Measurements from ENCODE around the gene SYNDIG1. TPM values are rescaled to one million over a fixed set of nuclear protein-coding genes. Genes with fewer than 3 reads are reported as not detected.

The SYNDIG1 gene
- total and polyA plus RNA-seq, 2 of the 4 experiments (the other 2 are of a cell fraction) = not detected

- Histone ChIP-seq H3K4me1 (ENCODE audit: control insufficient read depth, insufficient read depth, low read length) (no peaks in the 10 kb centered on the region), H2AK5ac (ENCODE audit: low read depth, low read length) (no peak overlapping the region), H3K79me1 (ENCODE audit: low read depth in 1 of 2, low read length in 2 of 2) (no peaks in the 10 kb centered on the region), H3K4me2 (ENCODE audit: low read depth, low read length) (no peak overlapping the region), H4K5ac (ENCODE audit: low read depth, low read length) (no peak overlapping the region), H3K27ac (ENCODE audit: insufficient read depth, low read length) (no peak overlapping the region), H2BK15ac (ENCODE audit: low read depth, low read length) (no peak overlapping the region), H2BK120ac (ENCODE audit: low read depth, low read length) (no peak overlapping the region), H4K8ac (ENCODE audit: low read depth in 2 of 2, low read length in 2 of 2) (no peak overlapping the region), H3K4ac (ENCODE audit: low read depth, low read length) (no peak overlapping the region), H3K27me3 (ENCODE audit: control insufficient read depth, insufficient read depth, low read length) (peaks cover 10% of the 10 kb centered on the region), H3K56ac (ENCODE audit: extremely low read depth, insufficient read depth, low read length) (no peak overlapping the region), H3K36me3 (ENCODE audit: control insufficient read depth, insufficient read depth, low read length) (no peaks in the 10 kb centered on the region), H3K14ac (replicated peaks; ENCODE audit: low read depth, low read length) (no peak overlapping the region), H4K20me1 (ENCODE audit: insufficient read depth, low read length) (no peaks in the 10 kb centered on the region), H4K91ac (ENCODE audit: insufficient read depth, low read depth, low read length) (no peak overlapping the region), H2AFZ (replicated peaks; ENCODE audit: low read length, poor library complexity) (peak overlapping the region; percentile 38), H3K9me3 (ENCODE audit: control insufficient read depth, insufficient read depth, low read length) (no peaks in the 10 kb centered on the region), H2BK20ac (ENCODE audit: low read depth, low read length) (no peak overlapping the region), H2BK5ac (ENCODE audit: low read depth, low read length, poor library complexity, severe bottlenecking) (no peak overlapping the region), H3K23ac (ENCODE audit: low read depth, low read length) (no peak overlapping the region), H3K9me1 (ENCODE audit: insufficient read depth, low read length) (no peaks in the 10 kb centered on the region), H3K4me3 (ENCODE audit: insufficient read depth, low read depth, low read length) (no peak overlapping the region), H3K18ac (ENCODE audit: low read depth, low read length) (no peak overlapping the region), H3K9ac (ENCODE audit: low read depth, low read length) (no peak overlapping the region), H2AK9ac (replicated peaks; ENCODE audit: low read depth, low read length, poor library complexity) (no peak overlapping the region)
- TF ChIP-seq NFE2L2 (IDR thresholded peaks at IDR 0.05; ENCODE audit: low read depth, low read length) (no peak), SMC3 (IDR thresholded peaks at IDR 0.05; ENCODE audit: low read depth, low read length) (no peak), RAD21 (IDR thresholded peaks at IDR 0.05; ENCODE audit: low read length) (no peak), POLR2A (IDR thresholded peaks at IDR 0.05; ENCODE audit: low read depth, low read length) (no peak), CHD1 (IDR thresholded peaks at IDR 0.05; ENCODE audit: low read depth, low read length) (no peak), MXI1 (IDR thresholded peaks at IDR 0.05; ENCODE audit: borderline replicate concordance, low read depth, low read length) (no peak), MAZ (IDR thresholded peaks at IDR 0.05; ENCODE audit: borderline replicate concordance, low read depth, low read length) (no peak), CEBPB (IDR thresholded peaks at IDR 0.05; ENCODE audit: low read depth, low read length) (no peak), RCOR1 (IDR thresholded peaks at IDR 0.05; ENCODE audit: insufficient replicate concordance, low read length) (no peak), BHLHE40 (IDR thresholded peaks at IDR 0.05; ENCODE audit: low read depth, low read length) (no peak), FOS (IDR thresholded peaks at IDR 0.05; ENCODE audit: low read depth, low read length) (no peak), MAFK (IDR thresholded peaks at IDR 0.05; ENCODE audit: low read depth, low read length) (no peak), RFX5 (IDR thresholded peaks at IDR 0.05; ENCODE audit: low read depth, low read length) (no peak)
- TF ChIP-seq, protein P1, sequence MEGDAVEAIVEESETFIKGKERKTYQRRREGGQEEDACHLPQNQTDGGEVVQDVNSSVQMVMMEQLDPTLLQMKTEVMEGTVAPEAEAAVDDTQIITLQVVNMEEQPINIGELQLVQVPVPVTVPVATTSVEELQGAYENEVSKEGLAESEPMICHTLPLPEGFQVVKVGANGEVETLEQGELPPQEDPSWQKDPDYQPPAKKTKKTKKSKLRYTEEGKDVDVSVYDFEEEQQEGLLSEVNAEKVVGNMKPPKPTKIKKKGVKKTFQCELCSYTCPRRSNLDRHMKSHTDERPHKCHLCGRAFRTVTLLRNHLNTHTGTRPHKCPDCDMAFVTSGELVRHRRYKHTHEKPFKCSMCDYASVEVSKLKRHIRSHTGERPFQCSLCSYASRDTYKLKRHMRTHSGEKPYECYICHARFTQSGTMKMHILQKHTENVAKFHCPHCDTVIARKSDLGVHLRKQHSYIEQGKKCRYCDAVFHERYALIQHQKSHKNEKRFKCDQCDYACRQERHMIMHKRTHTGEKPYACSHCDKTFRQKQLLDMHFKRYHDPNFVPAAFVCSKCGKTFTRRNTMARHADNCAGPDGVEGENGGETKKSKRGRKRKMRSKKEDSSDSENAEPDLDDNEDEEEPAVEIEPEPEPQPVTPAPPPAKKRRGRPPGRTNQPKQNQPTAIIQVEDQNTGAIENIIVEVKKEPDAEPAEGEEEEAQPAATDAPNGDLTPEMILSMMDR (conservative IDR thresholded peaks at IDR 0.05; ENCODE audit: low read depth, low read length) = no peak
- TF ChIP-seq, protein P2, sequence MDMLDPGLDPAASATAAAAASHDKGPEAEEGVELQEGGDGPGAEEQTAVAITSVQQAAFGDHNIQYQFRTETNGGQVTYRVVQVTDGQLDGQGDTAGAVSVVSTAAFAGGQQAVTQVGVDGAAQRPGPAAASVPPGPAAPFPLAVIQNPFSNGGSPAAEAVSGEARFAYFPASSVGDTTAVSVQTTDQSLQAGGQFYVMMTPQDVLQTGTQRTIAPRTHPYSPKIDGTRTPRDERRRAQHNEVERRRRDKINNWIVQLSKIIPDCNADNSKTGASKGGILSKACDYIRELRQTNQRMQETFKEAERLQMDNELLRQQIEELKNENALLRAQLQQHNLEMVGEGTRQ (IDR thresholded peaks at IDR 0.05; ENCODE audit: low read depth, low read length) = no peak
- TF ChIP-seq, protein P3, sequence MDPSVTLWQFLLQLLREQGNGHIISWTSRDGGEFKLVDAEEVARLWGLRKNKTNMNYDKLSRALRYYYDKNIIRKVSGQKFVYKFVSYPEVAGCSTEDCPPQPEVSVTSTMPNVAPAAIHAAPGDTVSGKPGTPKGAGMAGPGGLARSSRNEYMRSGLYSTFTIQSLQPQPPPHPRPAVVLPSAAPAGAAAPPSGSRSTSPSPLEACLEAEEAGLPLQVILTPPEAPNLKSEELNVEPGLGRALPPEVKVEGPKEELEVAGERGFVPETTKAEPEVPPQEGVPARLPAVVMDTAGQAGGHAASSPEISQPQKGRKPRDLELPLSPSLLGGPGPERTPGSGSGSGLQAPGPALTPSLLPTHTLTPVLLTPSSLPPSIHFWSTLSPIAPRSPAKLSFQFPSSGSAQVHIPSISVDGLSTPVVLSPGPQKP (IDR thresholded peaks at IDR 0.05; ENCODE audit: borderline replicate concordance, low read depth, low read length) = no peak
- ChIA-PET CTCF (no interaction called here), POLR2A (ENCODE audit: unreplicated experiment) (no interaction called here)
- BruUV-seq (replicated peaks) = no TSS peak
- DNase-seq (no peak), ATAC-seq (ENCODE audit: low read depth) (no peak)
- intact Hi-C loops (cut with micrococcal nuclease) = no loop called here
- WGBS, 2 experiments (ENCODE audit: extremely low coverage in 2 of 2, insufficient read length in 1 of 2) = 83% methylated on average over 1 of the region's 8 CpGs; no CpG with 5 or more reads in 1 of the 2 experiments
- in situ Hi-C loops (cut with MboI; ENCODE audit: low sequenced_read_pairs) = no loop called here
- dilution Hi-C loops (cut with HindIII; ENCODE audit: low sequenced_read_pairs, unreplicated experiment) = no loop called here
These were observed 134.0 kb downstream of the SYNDIG1 start for GRCh38 chr20:24603454-24603853.

Measured in IMR-90 (cell line).